Uterus (tissue), 4 donors: ENCODE data around the gene LINGO4. TPM values are rescaled to one million over a fixed set of nuclear protein-coding genes. Genes with fewer than 3 reads are reported as not detected.

Experiments
- DNase-seq, 2 donors: peaks; one replicate each; pipeline ENCODE4 v3.0.0-alpha.2; 2019 to 2020
- H3K27ac ChIP-seq, 2 donors: fragments of 200-600 bp; sonication (generic); 1 replicate in 1 of 2; 2 replicates in 1 of 2; pipeline ENCODE4 v1.5.1; 2016 to 2018
- H3K27me3 ChIP-seq, 2 donors: fragments of 200-600 bp; sonication (generic); one replicate each; pipeline ENCODE4 v1.5.1; 2018 to 2019; ENCODE audit warnings: control low read depth in 1 of 2
- H3K36me3 ChIP-seq, 2 donors: fragments of 200-600 bp; sonication (generic); one replicate each; pipeline ENCODE4 v1.5.1; 2019; ENCODE audit warnings: control low read depth in 1 of 2
- H3K4me1 ChIP-seq, 2 donors: fragments of 200-600 bp; sonication (generic); one replicate each; pipeline ENCODE4 v1.5.1; 2018 to 2019; ENCODE audit warnings: control low read depth in 1 of 2
- H3K4me3 ChIP-seq, 2 donors: fragments of 200-600 bp; sonication (generic); 1 replicate in 1 of 2; 2 replicates in 1 of 2; pipeline ENCODE4 v1.5.1; 2018 to 2019; ENCODE audit warnings: mild to moderate bottlenecking in 1 of 2
- H3K9me3 ChIP-seq, 2 donors: fragments of 200-600 bp; sonication (generic); one replicate each; pipeline ENCODE4 v1.5.1; 2019; ENCODE audit warnings: control low read depth in 1 of 2
- CTCF ChIP-seq, 4 experiments: fragments of 200-600 bp in 2 of 4; fragments of 450-650 bp in 2 of 4; sonication (generic) in 2 of 4; IDR thresholded peaks; one replicate each; pipeline ENCODE4 v1.5.1; 2016 to 2019; ENCODE audit warnings: antibody characterized with exemption in 4 of 4, mild to moderate bottlenecking in 2 of 4, moderate library complexity in 1 of 4
- POLR2A ChIP-seq, 2 donors: fragments of 450-650 bp; IDR thresholded peaks; one replicate each; pipeline ENCODE4 v1.6.1; 2016; ENCODE audit warnings: antibody characterized with exemption in 2 of 2, mild to moderate bottlenecking in 1 of 2, moderate library complexity in 1 of 2
- intact Hi-C: fragments of 100-400 bp; cut with DNase I; formaldehyde crosslinking; loops from one replicate; pipeline ENCODE4 v1.15.1; 2023; ENCODE audit warnings: low total_unique reads
- total RNA-seq, 4 donors: library from RNA; depleted of rRNA in 3 of 4; stranded (reverse); fragments of >200 nt in 3 of 4; gene quantifications; one replicate each; pipeline versions ENCODE4 v1.1.0 to v1.2.4, GENCODE V29; 2014 to 2023
- donor health status: DM: yes; HTN: yes; CAD: no.

LINGO4 gene
- total RNA-seq, 4 donors from 2014 or later, result 0.14 TPM; not detected in 3

- intact Hi-C loops, result no loop called here
- no peak overlapping the region for H3K4me3 ChIP-seq
- no peak for DNase-seq
Observed at GRCh38 chr1:151814426-151814825, 9.2 kb upstream of the LINGO4 start.

GRCh38 chr1:151813271-151813977, 8.2 kb upstream of the LINGO4 start:
- no peak overlapping the region for H3K4me3 ChIP-seq
- H3K36me3 ChIP-seq, result no peaks in the 10 kb centered on the region
- intact Hi-C loops, result no loop called here
- TF ChIP-seq CTCF (IDR thresholded peaks at IDR 0.05), result no peak
- no peak for TF ChIP-seq POLR2A (IDR thresholded peaks at IDR 0.05)
- no peaks in the 10 kb centered on the region for H3K4me1 ChIP-seq
- no peaks in the 10 kb centered on the region for H3K9me3 ChIP-seq
- DNase-seq, result no peak
- no peak overlapping the region for H3K27ac ChIP-seq
- no peaks in the 10 kb centered on the region for H3K27me3 ChIP-seq

More at GRCh38 chr1:151814426-151814825, 9.2 kb upstream of the LINGO4 start:
- TF ChIP-seq POLR2A (IDR thresholded peaks at IDR 0.05), result no peak
- TF ChIP-seq CTCF (IDR thresholded peaks at IDR 0.05), result no peak
- Histone ChIP-seq H3K27ac (no peak overlapping the region), H3K4me1 (no peaks in the 10 kb centered on the region), H3K9me3 (no peaks in the 10 kb centered on the region), H3K27me3 (no peaks in the 10 kb centered on the region), H3K36me3 (no peaks in the 10 kb centered on the region)

GRCh38 chr1:151811181-151811580, 6.0 kb upstream of the LINGO4 start:
- no peak for DNase-seq

GRCh38 chr1:151809985-151810556, 4.9 kb upstream of the LINGO4 start:
- Histone ChIP-seq H3K4me1 (no peaks in the 10 kb centered on the region), H3K9me3 (no peaks in the 10 kb centered on the region), H3K36me3 (no peaks in the 10 kb centered on the region), H3K27me3 (no peaks in the 10 kb centered on the region), H3K27ac (no peak overlapping the region), H3K4me3 (no peak overlapping the region)
- no peak for DNase-seq
- TF ChIP-seq CTCF (IDR thresholded peaks at IDR 0.05) (no peak), POLR2A (IDR thresholded peaks at IDR 0.05) (no peak)
- intact Hi-C loops, result no loop called here

More at GRCh38 chr1:151811181-151811580, 6.0 kb upstream of the LINGO4 start:
- Histone ChIP-seq H3K27me3 (no peaks in the 10 kb centered on the region), H3K27ac (no peak overlapping the region), H3K4me3 (no peak overlapping the region), H3K9me3 (no peaks in the 10 kb centered on the region), H3K4me1 (no peaks in the 10 kb centered on the region), H3K36me3 (no peaks in the 10 kb centered on the region)
- intact Hi-C loops, result no loop called here
- TF ChIP-seq POLR2A (IDR thresholded peaks at IDR 0.05), result no peak
- no peak for TF ChIP-seq CTCF (IDR thresholded peaks at IDR 0.05)

- H3K9me3 ChIP-seq, result no peaks in the 10 kb centered on the region
- DNase-seq, result no peak
- no peak overlapping the region for H3K4me3 ChIP-seq
- no peak for TF ChIP-seq CTCF (IDR thresholded peaks at IDR 0.05)
- TF ChIP-seq POLR2A (IDR thresholded peaks at IDR 0.05), result no peak
- no peak overlapping the region for H3K27ac ChIP-seq
- intact Hi-C loops, result no loop called here
- no peaks in the 10 kb centered on the region for H3K36me3 ChIP-seq
- no peaks in the 10 kb centered on the region for H3K4me1 ChIP-seq
- H3K27me3 ChIP-seq, result no peaks in the 10 kb centered on the region
Observed at GRCh38 chr1:151809290-151809984, 4.2 kb upstream of the LINGO4 start.
